B cell (primary cell): ENCODE measurements around the gene ABCB10.

Experiments used
- CTCF ChIP-seq: fragments of 200-600 bp; IDR thresholded peaks from one replicate; pipeline ENCODE4 v1.8.0; 2022; ENCODE audit warnings: antibody characterized with exemption, mild to moderate bottlenecking
- EZH2 ChIP-seq: IDR thresholded peaks from 2 replicates; pipeline ENCODE4 v1.6.1; 2012; ENCODE audit warnings: borderline replicate concordance, low read depth, mild to moderate bottlenecking, moderate library complexity, low read length; ENCODE audit not compliant: insufficient read depth, poor library complexity, severe bottlenecking

GRCh38 chr1:229531326-229531725, 27.2 kb downstream of the ABCB10 start:
- no peak for TF ChIP-seq CTCF
- no peak for TF ChIP-seq EZH2
